ENCODE measurements around the gene CDCA7L. TPM values are rescaled to one million over a fixed set of nuclear protein-coding genes. Genes with fewer than 3 reads are reported as not detected.
A peak's percentile ranks its signal among the peaks of the same experiment; 100 is the strongest.

CDCA7L gene
- total RNA-seq, result 23.2 and 31.5 TPM in 2 replicates

GRCh38 chr7:21945454-21946221 is at the start of gene CDCA7L:
TSS of gene CDCA7L (minus strand) at chr7:21945899. CDS start at chr7:21945804, 95 bp downstream.
- peak within 1 kb of the TSS; percentile 77 for H3K4me3 ChIP-seq (ENCODE audit: low read depth, low read length)
- TF ChIP-seq CTCF (IDR thresholded peaks at IDR 0.05; ENCODE audit: insufficient read depth, low read depth, low read length), result no peak
- DNase-seq (ENCODE audit: low read depth), result peak; percentile 73

GRCh38 chr7:21986096-21986495 is 40.4 kb upstream of the CDCA7L start:
- no peak for TF ChIP-seq CTCF (IDR thresholded peaks at IDR 0.05; ENCODE audit: insufficient read depth, low read depth, low read length)
- H3K4me3 ChIP-seq (ENCODE audit: low read depth, low read length), result no peak overlapping the region
- no peak for DNase-seq (ENCODE audit: low read depth)

- DNase-seq (ENCODE audit: low read depth), result no peak
- H3K4me3 ChIP-seq (ENCODE audit: low read depth, low read length), result no peak overlapping the region
- no peak for TF ChIP-seq CTCF (IDR thresholded peaks at IDR 0.05; ENCODE audit: insufficient read depth, low read depth, low read length)
These were observed 38.3 kb upstream of the CDCA7L start for GRCh38 chr7:21984042-21984441.

GRCh38 chr7:21983056-21983455 is 37.4 kb upstream of the CDCA7L start:
- DNase-seq (ENCODE audit: low read depth), result no peak
- TF ChIP-seq CTCF (IDR thresholded peaks at IDR 0.05; ENCODE audit: insufficient read depth, low read depth, low read length), result no peak
- no peak overlapping the region for H3K4me3 ChIP-seq (ENCODE audit: low read depth, low read length)

GRCh38 chr7:21981524-21981923 is 35.8 kb upstream of the CDCA7L start:
- H3K4me3 ChIP-seq (ENCODE audit: low read depth, low read length), result no peak overlapping the region
- DNase-seq (ENCODE audit: low read depth), result no peak
- TF ChIP-seq CTCF (IDR thresholded peaks at IDR 0.05; ENCODE audit: insufficient read depth, low read depth, low read length), result no peak

- H3K4me3 ChIP-seq (ENCODE audit: low read depth, low read length), result no peak overlapping the region
- no peak for TF ChIP-seq CTCF (IDR thresholded peaks at IDR 0.05; ENCODE audit: insufficient read depth, low read depth, low read length)
- no peak for DNase-seq (ENCODE audit: low read depth)
These were observed 35.3 kb upstream of the CDCA7L start for GRCh38 chr7:21980926-21981500.
